ENCODE measurements around the gene E2F2. TPM values are rescaled to one million over a fixed set of nuclear protein-coding genes. Genes with fewer than 3 reads are reported as not detected.

E2F2 gene
- total and polyA plus RNA-seq, 2 of the 13 experiments (the other 11 are each of a cell fraction or from before 2014, with no cell fraction given) = 0.65 to 6.6 TPM

DNA sequence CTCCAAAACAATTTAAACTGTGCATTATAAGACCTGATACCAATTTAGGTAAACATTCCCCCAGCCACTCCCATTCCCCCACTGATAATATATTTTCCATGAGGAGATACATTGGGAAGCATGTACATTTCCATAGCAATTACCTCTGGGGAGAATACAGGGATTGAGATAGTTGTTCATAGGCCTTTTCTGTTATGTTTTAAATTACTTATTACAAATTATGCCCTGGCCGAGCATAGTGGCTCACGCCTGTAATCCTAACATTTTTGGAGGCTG lies 51.4 kb downstream of the E2F2 start:
- ChIA-PET POLR2A (interaction anchor here (1.0 to 1.7 kb wide), 2 partner anchors 17 to 112 kb away, joined by 4 to 6 read pairs; no protein-coding TSS in a partner anchor), CTCF (ENCODE audit: low intra/inter-chr PET ratio, low total read pairs) (no interaction called here)
- intact Hi-C loops (cut with micrococcal nuclease; ENCODE audit: unreplicated experiment) = no loop called here
- in situ Hi-C loops (cut with HindIII; ENCODE audit: extremely low pct_ligation_motif_present, low pct_unique_long_range_greater_than_20kb) = no loop called here
- FAIRE-seq (no peak), ATAC-seq (no peak), DNase-seq (ENCODE audit: low spot score) (no peak)
- Histone ChIP-seq H3K4me2 (ENCODE audit: low read depth, low read length) (peak overlapping the region; percentile 60), H3K79me2 (ENCODE audit: insufficient read depth, low read length) (peaks cover 63% of the 10 kb centered on the region), H3K4me1 (ENCODE audit: insufficient read depth, low read length) (peaks cover 75% of the 10 kb centered on the region), H4K20me1 (ENCODE audit: insufficient read depth, low read length) (no peaks in the 10 kb centered on the region), H3K27me3 (ENCODE audit: control insufficient read depth in 1 of 2, insufficient read depth in 2 of 2, low read length in 2 of 2) (no peaks in the 10 kb centered on the region), H2AFZ (ENCODE audit: low read length) (no peak overlapping the region), H3K36me3 (replicated peaks in 1 of 2; ENCODE audit: control insufficient read depth in 1 of 2, insufficient read depth in 2 of 2, low read length in 2 of 2) (no peaks in the 10 kb centered on the region; a peak in 1 of 5 replicates), H3K4me3 (replicated peaks in 1 of 3; ENCODE audit: insufficient read depth in 1 of 3, low read depth in 2 of 3, low read length in 3 of 3) (peak overlapping the region in 2 of 3 experiments; percentile 32 to 40; a peak in 1 of 6 replicates), H3K9me3 (ENCODE audit: low read length) (no peaks in the 10 kb centered on the region), H3K9ac (ENCODE audit: insufficient read depth, low read depth, low read length) (no peak overlapping the region; the same call in 1 of the 2 replicates), H3K27ac (ENCODE audit: extremely low read length, insufficient read depth, low read length) (peak overlapping the region; percentile 74)
- WGBS (ENCODE audit: low lambda C conversion rate) = 72% methylated on average over 2 of the region's 2 CpGs
- no TSS peak for BruUV-seq (replicated peaks)
- TF ChIP-seq ZNF224 (CRISPR knock-in tag; IDR thresholded peaks at IDR 0.05) (no peak), CERS6 (CRISPR knock-in tag; IDR thresholded peaks at IDR 0.05) (no peak), RBFOX2 (IDR thresholded peaks at IDR 0.05; ENCODE audit: low read depth, low read length) (no peak), SKI (IDR thresholded peaks at IDR 0.05; ENCODE audit: partially characterized antibody) (no peak), YEATS2 (CRISPR knock-in tag; IDR thresholded peaks at IDR 0.05; ENCODE audit: borderline replicate concordance) (no peak), ZNF510 (CRISPR knock-in tag; IDR thresholded peaks at IDR 0.05; ENCODE audit: low read depth) (no peak), POLR2AphosphoS2 (IDR thresholded peaks at IDR 0.05; ENCODE audit: low read depth, low read length) (no peak), ATRX (CRISPR knock-in tag; IDR thresholded peaks at IDR 0.05; ENCODE audit: borderline replicate concordance) (no peak), ZNF33B (CRISPR knock-in tag; IDR thresholded peaks at IDR 0.05) (no peak), ZFP1 (CRISPR knock-in tag; IDR thresholded peaks at IDR 0.05) (no peak), ZNF18 (CRISPR knock-in tag; IDR thresholded peaks at IDR 0.05; ENCODE audit: insufficient replicate concordance) (no peak), MYC (CRISPR knock-in tag; IDR thresholded peaks at IDR 0.05; ENCODE audit: borderline replicate concordance) (no peak), MED1 (CRISPR knock-in tag; IDR thresholded peaks at IDR 0.05) (no peak)
- TF ChIP-seq, protein P1, sequence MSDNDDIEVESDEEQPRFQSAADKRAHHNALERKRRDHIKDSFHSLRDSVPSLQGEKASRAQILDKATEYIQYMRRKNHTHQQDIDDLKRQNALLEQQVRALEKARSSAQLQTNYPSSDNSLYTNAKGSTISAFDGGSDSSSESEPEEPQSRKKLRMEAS (IDR thresholded peaks at IDR 0.05) = no peak
- TF ChIP-seq, protein P2, sequence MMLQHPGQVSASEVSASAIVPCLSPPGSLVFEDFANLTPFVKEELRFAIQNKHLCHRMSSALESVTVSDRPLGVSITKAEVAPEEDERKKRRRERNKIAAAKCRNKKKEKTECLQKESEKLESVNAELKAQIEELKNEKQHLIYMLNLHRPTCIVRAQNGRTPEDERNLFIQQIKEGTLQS (CRISPR knock-in tag; IDR thresholded peaks at IDR 0.05) = no peak
- TF ChIP-seq, protein P3, sequence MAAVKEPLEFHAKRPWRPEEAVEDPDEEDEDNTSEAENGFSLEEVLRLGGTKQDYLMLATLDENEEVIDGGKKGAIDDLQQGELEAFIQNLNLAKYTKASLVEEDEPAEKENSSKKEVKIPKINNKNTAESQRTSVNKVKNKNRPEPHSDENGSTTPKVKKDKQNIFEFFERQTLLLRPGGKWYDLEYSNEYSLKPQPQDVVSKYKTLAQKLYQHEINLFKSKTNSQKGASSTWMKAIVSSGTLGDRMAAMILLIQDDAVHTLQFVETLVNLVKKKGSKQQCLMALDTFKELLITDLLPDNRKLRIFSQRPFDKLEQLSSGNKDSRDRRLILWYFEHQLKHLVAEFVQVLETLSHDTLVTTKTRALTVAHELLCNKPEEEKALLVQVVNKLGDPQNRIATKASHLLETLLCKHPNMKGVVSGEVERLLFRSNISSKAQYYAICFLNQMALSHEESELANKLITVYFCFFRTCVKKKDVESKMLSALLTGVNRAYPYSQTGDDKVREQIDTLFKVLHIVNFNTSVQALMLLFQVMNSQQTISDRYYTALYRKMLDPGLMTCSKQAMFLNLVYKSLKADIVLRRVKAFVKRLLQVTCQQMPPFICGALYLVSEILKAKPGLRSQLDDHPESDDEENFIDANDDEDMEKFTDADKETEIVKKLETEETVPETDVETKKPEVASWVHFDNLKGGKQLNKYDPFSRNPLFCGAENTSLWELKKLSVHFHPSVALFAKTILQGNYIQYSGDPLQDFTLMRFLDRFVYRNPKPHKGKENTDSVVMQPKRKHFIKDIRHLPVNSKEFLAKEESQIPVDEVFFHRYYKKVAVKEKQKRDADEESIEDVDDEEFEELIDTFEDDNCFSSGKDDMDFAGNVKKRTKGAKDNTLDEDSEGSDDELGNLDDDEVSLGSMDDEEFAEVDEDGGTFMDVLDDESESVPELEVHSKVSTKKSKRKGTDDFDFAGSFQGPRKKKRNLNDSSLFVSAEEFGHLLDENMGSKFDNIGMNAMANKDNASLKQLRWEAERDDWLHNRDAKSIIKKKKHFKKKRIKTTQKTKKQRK (IDR thresholded peaks at IDR 0.05; ENCODE audit: low read length) = no peak

Data from HepG2 (cell line).